ENCODE results near the gene FRMD7.

GRCh38 chrX:132043977-132044376, 83.8 kb downstream of the FRMD7 start:
- TF ChIP-seq CTCF (conservative IDR thresholded peaks at IDR 0.05; ENCODE audit: low read depth in 2 of 2) (no peak), EZH2 (IDR thresholded peaks at IDR 0.05; ENCODE audit: low read depth, unreplicated experiment) (no peak), POLR2AphosphoS5 (IDR thresholded peaks at IDR 0.05; ENCODE audit: low read depth) (no peak), STAT1 (IDR thresholded peaks at IDR 0.05; ENCODE audit: unreplicated experiment) (no peak), ZNF331 (CRISPR knock-in tag; IDR thresholded peaks at IDR 0.05; ENCODE audit: low read depth) (no peak), EZH2phosphoT487 (IDR thresholded peaks at IDR 0.05; ENCODE audit: unreplicated experiment) (no peak), REST (IDR thresholded peaks at IDR 0.05; ENCODE audit: unreplicated experiment) (no peak), CREB1 (CRISPR knock-in tag; IDR thresholded peaks at IDR 0.05; ENCODE audit: low read depth) (no peak), JUNB (IDR thresholded peaks at IDR 0.05; ENCODE audit: unreplicated experiment) (no peak)

Data from GM23338 (cell line).